T-helper 1 cell treated with Interleukin-12 subunit alpha and Interleukin-12 subunit beta and Interleukin-4 antibody, amounts not matched to agents 30 ng/mL and 1 ng/mL, for 36 hours (primary cell): ENCODE measurements around the gene CCNF. TPM values are rescaled to one million over a fixed set of nuclear protein-coding genes. Genes with fewer than 3 reads are reported as not detected.

Experiments
- intact Hi-C: fragments of 100-400 bp; cut with micrococcal nuclease; formaldehyde crosslinking; loops from one replicate; pipeline ENCODE4 v1.15.1; 2024
- total RNA-seq: library from RNA; stranded (reverse); gene quantifications from 2 replicates; pipeline ENCODE4 v1.2.3, GENCODE V29; 2022

The CCNF gene
- total RNA-seq, 1 donor from 2014 or later = 58.8 TPM

DNA sequence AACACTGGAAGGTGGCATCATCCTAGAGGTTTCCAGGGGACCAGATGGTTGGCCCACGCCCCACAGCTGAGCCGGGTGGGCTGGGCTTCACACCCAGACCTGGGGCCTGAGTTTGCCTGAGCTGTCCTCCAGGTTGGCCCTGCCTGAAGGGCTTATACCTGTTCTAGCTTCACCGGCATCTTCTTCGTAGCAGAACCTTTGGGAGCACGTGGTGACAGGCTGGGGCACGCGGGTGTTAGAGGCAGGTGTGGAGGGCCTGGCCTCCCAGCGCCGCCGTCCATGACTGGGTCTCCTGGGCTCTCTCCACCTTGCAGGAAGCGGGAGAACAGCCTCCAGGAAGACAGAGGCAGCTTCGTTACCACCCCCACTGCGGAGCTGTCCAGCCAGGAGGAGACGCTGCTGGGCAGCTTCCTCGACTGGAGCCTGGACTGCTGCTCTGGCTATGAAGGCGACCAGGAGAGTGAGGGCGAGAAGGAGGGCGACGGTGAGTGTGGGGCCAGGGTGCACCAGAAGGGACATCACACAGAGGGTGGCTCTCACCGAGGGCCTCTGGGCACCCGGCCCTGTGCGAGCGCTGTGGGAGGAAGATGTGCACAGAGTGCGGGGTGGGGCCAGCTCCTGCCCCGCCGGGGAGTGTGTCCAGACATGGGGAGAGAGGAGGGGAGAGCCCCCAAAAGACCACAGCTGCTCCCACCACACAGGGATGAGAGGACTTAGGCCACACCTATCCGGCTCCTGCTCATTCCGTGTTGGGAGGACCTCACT is 26.0 kb downstream of the CCNF start:
- intact Hi-C loops = no loop called here

DNA sequence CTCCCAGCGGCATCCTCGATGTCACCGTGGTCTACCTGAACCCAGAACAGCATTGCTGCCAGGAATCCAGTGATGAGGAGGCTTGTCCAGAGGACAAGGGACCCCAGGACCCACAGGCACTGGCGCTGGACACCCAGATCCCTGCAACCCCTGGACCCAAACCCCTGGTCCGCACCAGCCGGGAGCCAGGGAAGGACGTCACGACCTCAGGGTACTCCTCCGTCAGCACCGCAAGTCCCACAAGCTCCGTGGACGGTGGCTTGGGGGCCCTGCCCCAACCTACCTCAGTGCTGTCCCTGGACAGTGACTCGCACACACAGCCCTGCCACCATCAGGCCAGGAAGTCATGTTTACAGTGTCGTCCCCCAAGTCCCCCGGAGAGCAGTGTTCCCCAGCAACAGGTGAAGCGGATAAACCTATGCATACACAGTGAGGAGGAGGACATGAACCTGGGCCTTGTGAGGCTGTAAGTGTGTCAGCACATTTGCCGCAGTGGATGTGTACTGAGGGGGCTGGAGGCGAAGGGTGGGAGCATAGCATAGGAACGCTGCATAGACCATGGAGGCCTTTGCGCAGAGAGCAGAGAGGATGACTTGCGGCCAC is 27.4 kb downstream of the CCNF start:
- intact Hi-C loops = no loop called here

GRCh38 chr16:2457267-2457666 is 28.0 kb downstream of the CCNF start:
- intact Hi-C loops = no loop called here

- intact Hi-C loops = no loop called here
Measured at GRCh38 chr16:2457946-2458345, 28.7 kb downstream of the CCNF start.

GRCh38 chr16:2458887-2459646 is 29.8 kb downstream of the CCNF start:
- intact Hi-C loops = no loop called here

DNA sequence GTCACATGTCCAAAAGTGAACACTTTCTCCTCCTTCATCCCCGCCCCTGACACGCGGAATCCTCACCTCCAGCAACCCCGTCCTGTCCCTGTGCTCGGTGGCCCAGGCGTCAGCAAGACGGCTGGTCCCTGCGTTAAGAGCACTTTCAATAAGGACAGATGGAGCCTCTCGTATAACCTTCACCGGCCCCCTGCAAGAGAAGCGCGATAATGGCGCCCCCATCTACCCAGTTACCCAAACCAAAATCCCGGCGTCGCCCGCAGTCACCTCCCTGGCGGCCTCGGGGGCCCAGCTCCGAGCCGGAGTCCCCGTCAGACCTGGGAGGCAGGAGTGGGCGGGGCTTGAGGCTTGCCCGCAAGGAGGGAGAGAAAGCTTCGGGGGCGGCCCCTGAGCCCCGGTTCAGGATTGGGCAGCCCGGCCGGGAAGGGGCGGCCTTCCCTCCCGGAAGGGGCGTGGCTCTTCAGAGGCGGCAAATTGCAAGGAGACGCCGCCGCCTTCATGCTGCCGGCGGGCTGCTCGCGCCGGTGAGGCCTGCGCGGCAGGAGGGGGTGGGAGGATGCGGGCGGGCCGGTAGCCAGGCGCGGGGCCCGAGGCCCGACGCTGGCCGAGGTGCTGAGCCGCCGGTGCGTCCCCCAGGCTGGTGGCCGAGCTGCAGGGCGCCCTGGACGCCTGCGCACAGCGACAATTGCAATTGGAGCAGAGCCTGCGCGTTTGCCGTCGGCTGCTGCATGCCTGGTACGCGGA is 30.6 kb downstream of the CCNF start, which contains the start of gene TEDC2:
Gene TEDC2, plus strand, starts transcription at position 463 of the 744 bp plus-strand sequence. Its CDS starts 36 bp downstream, at position 499.
- intact Hi-C loops = loop anchor here (1.0 to 2.0 kb wide), 4 partner anchors 31 to 77 kb away; partner anchors contain the start of genes ATP6V0C and CCNF

- intact Hi-C loops = loop anchor here (1.0 to 2.0 kb wide), 4 partner anchors 31 to 77 kb away; partner anchors contain the start of genes ATP6V0C and CCNF
Measured at GRCh38 chr16:2460391-2460713, 31.1 kb downstream of the CCNF start.

GRCh38 chr16:2460916-2461315 is 31.7 kb downstream of the CCNF start:
- intact Hi-C loops = loop anchor here (1.0 to 2.0 kb wide), 4 partner anchors 32 to 76 kb away; partner anchors contain the start of genes ATP6V0C and CCNF

DNA sequence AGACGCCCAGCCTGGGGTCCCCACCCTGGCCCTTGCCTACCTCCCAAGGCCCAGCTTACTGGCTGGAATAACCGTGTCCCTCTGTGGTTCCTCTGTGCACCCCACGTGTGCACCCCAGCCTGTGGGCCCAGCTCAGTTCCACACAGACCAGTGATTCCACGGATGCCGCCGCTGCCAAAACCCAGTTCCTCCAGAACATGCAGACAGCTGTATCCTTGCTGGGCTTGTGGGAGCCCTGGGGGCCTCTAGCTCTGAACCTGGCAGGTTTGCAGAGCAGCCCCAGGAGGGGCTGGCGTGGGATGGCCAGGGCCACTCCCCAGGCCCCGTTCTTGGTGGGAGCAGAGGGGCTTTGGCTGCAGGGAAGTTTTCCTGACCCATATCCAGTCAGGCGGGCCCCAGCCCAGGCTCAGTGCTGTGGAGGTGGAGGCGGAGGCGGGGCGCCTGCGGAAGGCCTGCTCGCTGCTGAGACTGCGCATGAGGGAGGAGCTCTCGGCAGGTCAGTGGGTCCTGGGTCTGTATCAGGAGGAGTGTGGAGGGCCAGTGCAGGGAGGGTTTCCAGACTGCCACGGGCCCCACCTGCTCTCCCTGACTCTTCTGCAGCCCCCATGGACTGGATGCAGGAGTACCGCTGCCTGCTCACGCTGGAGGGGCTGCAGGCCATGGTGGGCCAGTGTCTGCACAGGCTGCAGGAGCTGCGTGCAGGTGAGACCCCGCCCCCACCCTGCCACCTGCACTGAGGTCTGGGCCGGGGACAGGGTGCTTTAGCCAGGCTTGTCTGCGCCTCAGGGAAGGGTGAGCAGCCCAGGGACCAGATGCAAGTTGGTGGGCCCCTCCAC is 33.0 kb downstream of the CCNF start:
- intact Hi-C loops = no loop called here

- intact Hi-C loops = no loop called here
Measured at GRCh38 chr16:2464333-2464732, 35.1 kb downstream of the CCNF start.

GRCh38 chr16:2465653-2466415 is 36.6 kb downstream of the CCNF start:
- intact Hi-C loops = no loop called here

DNA sequence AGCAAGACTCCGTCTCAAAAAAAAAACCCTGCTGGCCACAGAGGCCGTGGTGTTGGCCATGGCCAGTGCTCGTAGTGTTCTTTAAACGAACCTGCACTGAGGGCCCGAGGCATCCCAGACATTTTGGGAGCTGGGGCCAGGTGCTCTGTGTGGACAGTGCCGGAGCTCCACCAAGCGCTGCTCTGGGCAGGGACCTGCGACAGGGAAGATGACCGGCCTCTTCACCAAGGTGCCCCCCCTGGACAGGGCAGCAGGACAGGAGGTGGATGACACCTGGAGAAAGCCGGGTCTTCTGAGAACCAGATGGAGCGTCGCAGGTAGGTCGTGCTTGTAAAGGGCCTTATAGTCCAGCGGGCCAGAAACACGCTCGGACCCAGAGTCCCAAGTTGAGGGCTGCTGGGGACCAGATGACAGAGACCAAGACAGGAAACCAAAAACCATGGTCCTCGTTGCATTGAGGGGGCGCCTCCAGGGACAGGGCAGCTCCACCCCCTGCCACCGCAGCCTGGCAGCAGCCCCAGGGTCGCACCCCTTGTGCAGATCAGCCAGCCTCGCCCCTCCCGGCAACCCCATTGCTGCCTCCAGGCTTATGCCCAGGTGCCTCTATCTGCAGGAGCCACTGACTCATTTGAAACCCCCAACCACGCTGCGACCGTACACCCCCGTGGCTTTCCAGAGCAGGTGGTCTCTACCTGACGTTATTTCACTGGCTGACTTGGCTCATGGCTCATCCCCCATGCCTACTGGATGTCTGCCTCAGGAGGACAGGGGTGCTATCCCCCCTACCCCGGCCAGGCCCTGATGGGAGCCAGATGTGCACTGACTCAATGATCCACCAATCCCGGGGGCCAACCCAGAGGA is 37.6 kb downstream of the CCNF start:
- intact Hi-C loops = no loop called here

DNA sequence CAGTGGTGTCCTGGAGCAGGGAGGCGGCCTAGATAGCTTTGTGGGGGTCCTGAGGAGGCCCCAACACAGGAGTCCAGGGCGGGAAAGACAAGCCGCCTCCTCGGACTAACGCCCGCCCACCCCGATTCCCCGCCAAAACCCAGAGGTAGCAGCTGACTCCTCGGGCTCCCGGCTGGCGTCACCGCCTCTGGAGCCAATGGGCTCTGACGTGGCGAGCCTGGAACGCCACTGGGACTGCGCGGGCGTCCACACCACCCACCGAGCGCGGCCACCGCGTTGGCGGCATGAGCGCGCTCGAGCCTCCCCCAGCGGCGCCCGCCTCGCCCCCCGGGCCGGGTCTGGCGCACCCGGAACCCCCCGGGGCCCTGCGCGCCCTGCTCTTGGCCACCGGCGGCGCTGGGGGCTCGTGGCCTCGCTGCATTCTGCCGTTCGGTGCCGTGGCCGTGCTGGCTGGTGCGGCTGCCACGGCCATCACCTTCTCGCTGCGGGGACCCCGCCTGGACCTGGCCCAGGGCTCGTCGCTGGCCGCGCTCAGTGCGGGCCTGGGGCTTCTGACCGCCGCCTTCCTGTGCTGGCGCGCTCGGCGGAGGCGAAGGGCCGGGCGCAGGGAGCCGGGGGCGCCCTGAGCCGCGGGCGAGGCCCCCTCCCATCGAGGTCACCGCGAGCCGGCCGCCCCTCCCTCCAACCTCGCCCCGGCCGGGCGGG is 38.4 kb downstream of the CCNF start:
- intact Hi-C loops = no loop called here

- intact Hi-C loops = no loop called here
Measured at GRCh38 chr16:2468233-2468724, 39.0 kb downstream of the CCNF start.

- intact Hi-C loops = no loop called here
Measured at GRCh38 chr16:2468725-2469398, 39.6 kb downstream of the CCNF start.

- intact Hi-C loops = no loop called here
Measured at GRCh38 chr16:2469399-2470233, 40.4 kb downstream of the CCNF start.
